ENCODE results near the gene PEX6.

GRCh38 chr6:42979523-42980177 is 669 bp upstream of the PEX6 start:
- TF ChIP-seq ZFP3 (CRISPR knock-in tag; IDR thresholded peaks at IDR 0.05) (no peak), ZFP30 (CRISPR knock-in tag; IDR thresholded peaks at IDR 0.05) (no peak), SNAI2 (CRISPR knock-in tag; IDR thresholded peaks at IDR 0.05) (no peak), ISL1 (CRISPR knock-in tag; IDR thresholded peaks at IDR 0.05) (no peak), RARB (CRISPR knock-in tag; IDR thresholded peaks at IDR 0.05) (no peak), TSHZ2 (CRISPR knock-in tag; IDR thresholded peaks at IDR 0.05) (no peak)
- TF ChIP-seq, protein P1, sequence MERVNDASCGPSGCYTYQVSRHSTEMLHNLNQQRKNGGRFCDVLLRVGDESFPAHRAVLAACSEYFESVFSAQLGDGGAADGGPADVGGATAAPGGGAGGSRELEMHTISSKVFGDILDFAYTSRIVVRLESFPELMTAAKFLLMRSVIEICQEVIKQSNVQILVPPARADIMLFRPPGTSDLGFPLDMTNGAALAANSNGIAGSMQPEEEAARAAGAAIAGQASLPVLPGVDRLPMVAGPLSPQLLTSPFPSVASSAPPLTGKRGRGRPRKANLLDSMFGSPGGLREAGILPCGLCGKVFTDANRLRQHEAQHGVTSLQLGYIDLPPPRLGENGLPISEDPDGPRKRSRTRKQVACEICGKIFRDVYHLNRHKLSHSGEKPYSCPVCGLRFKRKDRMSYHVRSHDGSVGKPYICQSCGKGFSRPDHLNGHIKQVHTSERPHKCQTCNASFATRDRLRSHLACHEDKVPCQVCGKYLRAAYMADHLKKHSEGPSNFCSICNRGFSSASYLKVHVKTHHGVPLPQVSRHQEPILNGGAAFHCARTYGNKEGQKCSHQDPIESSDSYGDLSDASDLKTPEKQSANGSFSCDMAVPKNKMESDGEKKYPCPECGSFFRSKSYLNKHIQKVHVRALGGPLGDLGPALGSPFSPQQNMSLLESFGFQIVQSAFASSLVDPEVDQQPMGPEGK (CRISPR knock-in tag; IDR thresholded peaks at IDR 0.05; ENCODE audit: borderline replicate concordance): no peak
- TF ChIP-seq, protein P2, sequence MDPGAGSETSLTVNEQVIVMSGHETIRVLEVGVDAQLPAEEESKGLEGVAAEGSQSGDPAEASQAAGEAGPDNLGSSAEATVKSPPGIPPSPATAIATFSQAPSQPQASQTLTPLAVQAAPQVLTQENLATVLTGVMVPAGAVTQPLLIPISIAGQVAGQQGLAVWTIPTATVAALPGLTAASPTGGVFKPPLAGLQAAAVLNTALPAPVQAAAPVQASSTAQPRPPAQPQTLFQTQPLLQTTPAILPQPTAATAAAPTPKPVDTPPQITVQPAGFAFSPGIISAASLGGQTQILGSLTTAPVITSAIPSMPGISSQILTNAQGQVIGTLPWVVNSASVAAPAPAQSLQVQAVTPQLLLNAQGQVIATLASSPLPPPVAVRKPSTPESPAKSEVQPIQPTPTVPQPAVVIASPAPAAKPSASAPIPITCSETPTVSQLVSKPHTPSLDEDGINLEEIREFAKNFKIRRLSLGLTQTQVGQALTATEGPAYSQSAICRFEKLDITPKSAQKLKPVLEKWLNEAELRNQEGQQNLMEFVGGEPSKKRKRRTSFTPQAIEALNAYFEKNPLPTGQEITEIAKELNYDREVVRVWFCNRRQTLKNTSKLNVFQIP (CRISPR knock-in tag; IDR thresholded peaks at IDR 0.05; ENCODE audit: borderline replicate concordance, low read depth): no peak
